Hepatocyte (in vitro differentiated cells): ENCODE results near the gene ARHGAP10. TPM values are rescaled to one million over a fixed set of nuclear protein-coding genes. Genes with fewer than 3 reads are reported as not detected.

Experiments used
- DNase-seq: peaks from one replicate; pipeline ENCODE4 v3.0.0-alpha.2; 2016; ENCODE audit warnings: low spot score
- H2AFZ ChIP-seq: fragments of 200-600 bp; sonication (generic); 2 replicates; pipeline ENCODE4 v1.6.0; 2016; ENCODE audit warnings: antibody characterized with exemption, mild to moderate bottlenecking
- H3K27ac ChIP-seq: fragments of 200-600 bp; sonication (generic); 2 replicates; pipeline ENCODE4 v1.5.1; 2016; ENCODE audit warnings: mild to moderate bottlenecking
- H3K27me3 ChIP-seq: fragments of 200-600 bp; sonication (generic); 2 replicates; pipeline ENCODE4 v1.6.1; 2016
- H3K36me3 ChIP-seq: fragments of 200-600 bp; sonication (generic); replicated peaks from 2 replicates; pipeline ENCODE4 v1.5.1; 2016; ENCODE audit warnings: low read depth; ENCODE audit not compliant: insufficient read depth
- H3K4me1 ChIP-seq: fragments of 200-600 bp; sonication (generic); 2 replicates; pipeline ENCODE4 v1.5.1; 2016; ENCODE audit warnings: mild to moderate bottlenecking, moderate library complexity; ENCODE audit not compliant: insufficient read depth
- H3K4me2 ChIP-seq: fragments of 200-600 bp; sonication (generic); 2 replicates; pipeline ENCODE4 v1.6.0; 2016
- H3K4me3 ChIP-seq: fragments of 200-600 bp; sonication (generic); 2 replicates; pipeline ENCODE4 v1.5.1; 2016; ENCODE audit warnings: mild to moderate bottlenecking
- H3K79me2 ChIP-seq: fragments of 200-600 bp; sonication (generic); 2 replicates; pipeline ENCODE4 v1.6.0; 2017; ENCODE audit warnings: mild to moderate bottlenecking
- H3K9me2 ChIP-seq: fragments of 200-600 bp; sonication (generic); replicated peaks from 2 replicates; pipeline ENCODE4 v1.6.0; 2017; ENCODE audit warnings: mild to moderate bottlenecking; ENCODE audit not compliant: insufficient read depth
- H3K9me3 ChIP-seq: fragments of 200-600 bp; sonication (generic); 2 replicates; pipeline ENCODE4 v1.5.1; 2016; ENCODE audit warnings: low read depth, mild to moderate bottlenecking
- H4K20me1 ChIP-seq: fragments of 200-600 bp; sonication (generic); 2 replicates; pipeline ENCODE4 v1.6.0; 2016; ENCODE audit warnings: mild to moderate bottlenecking; ENCODE audit not compliant: insufficient read depth, poor library complexity, severe bottlenecking
- CTCF ChIP-seq: fragments of 200-600 bp; sonication (generic); IDR thresholded peaks from 2 replicates; pipeline ENCODE4 v1.5.1; 2016; ENCODE audit warnings: antibody characterized with exemption, mild to moderate bottlenecking; ENCODE audit not compliant: poor library complexity
- EZH2 ChIP-seq: fragments of 200-600 bp; sonication (generic); IDR thresholded peaks from 2 replicates; pipeline ENCODE4 v1.6.1; 2016; ENCODE audit warnings: antibody characterized with exemption, mild to moderate bottlenecking, borderline replicate concordance
- EZH2phosphoT487 ChIP-seq: fragments of 200-600 bp; sonication (generic); IDR thresholded peaks from one replicate; pipeline ENCODE4 v1.6.1; 2018; ENCODE audit warnings: antibody characterized with exemption, mild to moderate bottlenecking, low read depth, moderate library complexity; ENCODE audit not compliant: unreplicated experiment, severe bottlenecking
- WGBS: methylation state at CpG from one replicate; pipeline ENCODE4 v1.1.6; 2016; ENCODE audit warnings: low lambda C conversion rate; ENCODE audit errors: missing lambda C conversion rate; 5-methylcytosine and 5-hydroxymethylcytosine counted together
- polyA plus RNA-seq: library from polyadenylated mRNA; unstranded; fragments of >200 nt; fragmentation: Nextera tagmentation; extraction: Ambion mirVana; gene quantifications from 2 replicates; pipeline ENCODE4 v1.2.1, GENCODE V29; 2016
- total RNA-seq: library from RNA; depleted of rRNA; stranded (reverse); fragments of >200 nt; gene quantifications from 2 replicates; pipeline ENCODE4 v1.2.3, GENCODE V29; 2014

The ARHGAP10 gene
- total and polyA plus RNA-seq, 2 experiments from 2014 or later, result 16.8 to 23.4 TPM

DNA sequence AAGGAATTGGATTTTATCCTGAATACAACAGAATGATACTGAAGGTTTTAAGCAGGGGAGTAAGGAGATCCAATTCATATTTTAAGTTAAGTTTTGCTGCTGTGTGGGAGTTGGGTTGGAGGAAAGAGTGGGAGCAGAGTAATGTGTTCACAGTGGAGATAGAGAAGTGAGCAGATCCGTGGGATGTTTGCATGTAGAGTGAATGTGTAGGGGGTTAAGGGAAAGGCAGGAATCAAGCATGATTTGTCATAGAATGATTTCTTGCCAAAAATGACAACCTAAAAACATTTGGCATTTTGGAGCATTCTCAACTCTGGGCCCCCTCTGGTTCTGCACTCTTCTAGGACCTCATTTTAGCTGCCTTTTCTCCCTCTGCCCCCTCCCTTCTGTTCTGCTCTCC is 76.6 kb downstream of the ARHGAP10 start:
- no peak for DNase-seq
- Histone ChIP-seq H4K20me1 (peaks cover 3% of the 10 kb centered on the region), H2AFZ (no peak overlapping the region), H3K9me3 (no peaks in the 10 kb centered on the region), H3K9me2 (no peaks in the 10 kb centered on the region), H3K4me1 (peaks cover 4% of the 10 kb centered on the region), H3K4me2 (no peak overlapping the region), H3K79me2 (peaks cover 83% of the 10 kb centered on the region), H3K27me3 (no peaks in the 10 kb centered on the region), H3K36me3 (no peaks in the 10 kb centered on the region), H3K27ac (no peak overlapping the region), H3K4me3 (no peak overlapping the region)
- no peak for TF ChIP-seq EZH2phosphoT487
- 56% methylated on average over 1 of the region's 1 CpG for WGBS

DNA sequence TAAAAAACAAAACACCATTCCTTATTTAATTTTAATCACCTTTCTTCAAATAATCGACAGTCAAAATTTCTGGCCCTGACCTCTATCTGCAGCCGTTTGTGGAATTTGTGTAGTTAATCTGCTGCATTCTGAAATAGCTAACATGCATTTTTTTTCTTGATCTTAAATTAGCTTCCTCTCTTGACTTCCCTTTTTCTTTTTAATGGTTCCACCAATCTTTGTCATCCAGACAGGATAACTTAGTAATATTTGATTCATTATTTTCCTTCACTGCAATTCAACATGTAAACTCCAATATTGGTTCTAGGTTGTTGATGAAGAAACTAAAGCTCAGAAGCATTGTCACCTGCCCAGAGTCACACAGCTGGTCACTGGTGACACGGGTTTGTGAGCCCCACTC is 77.3 kb downstream of the ARHGAP10 start:
- Histone ChIP-seq H4K20me1 (peaks cover 3% of the 10 kb centered on the region), H3K4me2 (no peak overlapping the region), H3K4me1 (peaks cover 5% of the 10 kb centered on the region), H3K9me3 (no peaks in the 10 kb centered on the region), H3K27ac (no peak overlapping the region), H2AFZ (no peak overlapping the region), H3K36me3 (no peaks in the 10 kb centered on the region), H3K79me2 (peaks cover 75% of the 10 kb centered on the region), H3K27me3 (no peaks in the 10 kb centered on the region), H3K4me3 (no peak overlapping the region), H3K9me2 (no peaks in the 10 kb centered on the region)
- WGBS, result 91% methylated on average over 3 of the region's 3 CpGs
- no peak for TF ChIP-seq CTCF
- no peak for TF ChIP-seq EZH2
- TF ChIP-seq EZH2phosphoT487, result no peak
- DNase-seq, result no peak

DNA sequence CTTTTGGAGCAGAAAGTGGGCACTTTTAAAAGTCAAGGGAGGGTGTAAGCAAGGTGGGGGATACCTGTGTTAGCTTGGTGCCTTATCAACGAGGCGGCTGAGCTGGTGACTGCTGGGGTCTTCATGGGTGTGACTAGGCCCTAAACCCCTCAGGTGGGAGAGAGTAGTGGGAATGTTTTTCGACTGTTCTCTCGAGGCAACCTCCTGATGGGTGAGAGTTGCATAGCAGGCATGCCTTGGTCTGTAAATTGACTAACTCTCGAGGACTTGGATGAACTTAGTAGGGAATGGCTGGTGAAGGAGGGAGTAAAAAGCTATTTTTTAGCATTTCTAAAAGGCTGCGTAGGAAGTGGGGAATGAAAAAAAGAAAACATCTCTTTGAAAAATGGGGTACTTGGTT is 80.0 kb downstream of the ARHGAP10 start:
- DNase-seq, result no peak
- Histone ChIP-seq H3K4me1 (peaks cover 18% of the 10 kb centered on the region), H3K36me3 (no peaks in the 10 kb centered on the region), H3K27ac (no peak overlapping the region), H4K20me1 (peaks cover 3% of the 10 kb centered on the region), H3K4me2 (no peak overlapping the region), H2AFZ (no peak overlapping the region), H3K9me3 (no peaks in the 10 kb centered on the region), H3K27me3 (no peaks in the 10 kb centered on the region), H3K79me2 (peaks cover 70% of the 10 kb centered on the region), H3K4me3 (no peak overlapping the region), H3K9me2 (no peaks in the 10 kb centered on the region)
- WGBS, result 89% methylated on average over 6 of the region's 6 CpGs
- TF ChIP-seq EZH2 (no peak), CTCF (no peak), EZH2phosphoT487 (no peak)

DNA sequence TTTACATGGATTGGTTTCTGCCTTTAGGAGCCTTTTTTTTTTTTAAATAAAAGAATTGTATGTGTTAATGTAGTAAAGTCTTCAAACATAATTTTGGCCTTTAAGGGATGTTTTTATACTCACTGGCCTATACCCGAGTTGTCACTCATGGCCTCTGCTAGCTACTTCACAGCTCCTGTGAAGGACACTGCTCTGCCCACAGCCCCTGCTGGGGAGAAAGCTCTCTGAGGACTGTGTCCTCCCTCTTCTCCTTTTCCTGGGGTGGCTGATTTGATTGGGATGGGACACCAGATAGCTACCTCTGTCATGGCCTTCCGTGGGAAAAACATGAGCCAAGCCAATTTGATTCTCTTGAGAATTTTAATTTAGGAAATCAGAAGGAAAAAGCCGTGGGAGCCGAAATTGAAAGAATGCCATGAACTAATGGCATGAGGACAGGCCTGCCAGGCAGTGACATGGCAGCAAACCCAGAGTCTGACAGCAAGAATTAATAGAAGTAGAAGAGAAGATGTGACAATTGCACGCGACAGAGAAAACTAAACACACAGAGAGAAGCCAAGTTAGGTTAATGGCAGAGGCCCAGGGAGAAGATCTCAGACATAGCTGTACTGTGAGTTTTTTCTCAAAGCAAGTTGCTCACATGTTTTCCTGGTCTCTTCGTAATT is 81.4 kb downstream of the ARHGAP10 start:
- Histone ChIP-seq H3K9me2 (no peaks in the 10 kb centered on the region), H3K27me3 (no peaks in the 10 kb centered on the region), H3K9me3 (no peaks in the 10 kb centered on the region), H3K4me2 (no peak overlapping the region), H2AFZ (no peak overlapping the region), H3K36me3 (no peaks in the 10 kb centered on the region), H3K27ac (no peak overlapping the region), H4K20me1 (peaks cover 3% of the 10 kb centered on the region), H3K79me2 (peaks cover 73% of the 10 kb centered on the region), H3K4me3 (no peak overlapping the region), H3K4me1 (peaks cover 18% of the 10 kb centered on the region)
- WGBS, result 85% methylated on average over 7 of the region's 7 CpGs
- no peak for TF ChIP-seq EZH2phosphoT487
- no peak for DNase-seq
